Measurements from ENCODE around the gene MARCO. TPM values are rescaled to one million over a fixed set of nuclear protein-coding genes. Genes with fewer than 3 reads are reported as not detected.

The MARCO gene
- total and polyA plus RNA-seq, 4 donors = 20.3 to 833 (median 163) TPM

- H3K36me3 ChIP-seq (ENCODE audit: control insufficient read depth in 4 of 4, insufficient read depth in 4 of 4, low read length in 4 of 4) = no peaks in the 10 kb centered on the region
- H3K4me3 ChIP-seq = no peak overlapping the region
- H3K4me1 ChIP-seq (ENCODE audit: control insufficient read depth in 5 of 5, insufficient read depth in 5 of 5, low read length in 5 of 5) = no peaks in the 10 kb centered on the region
- no peak for ATAC-seq (ENCODE audit: insufficient read depth, low FRiP score)
- H3K9ac ChIP-seq (ENCODE audit: insufficient read depth in 1 of 2, low read length in 2 of 2) = no peak overlapping the region
- TF ChIP-seq CTCF (IDR thresholded peaks at IDR 0.05; ENCODE audit: control extremely low read depth, extremely low read depth) = no peak
- no peak for DNase-seq
- peaks cover 0 to 1% (median 0%) of the 10 kb centered on the region in 4 donors for H3K9me3 ChIP-seq (ENCODE audit: control insufficient read depth in 4 of 4, insufficient read depth in 3 of 4, low read length in 3 of 4)
- WGBS, 2 donors = 30 to 33% methylated on average over 1 of the region's 1 CpG
- H3K27ac ChIP-seq (ENCODE audit: low read depth in 1 of 2, low read length in 1 of 2) = no peak overlapping the region
- H3K27me3 ChIP-seq (ENCODE audit: control insufficient read depth in 3 of 3, insufficient read depth in 3 of 3, low read length in 2 of 3) = peaks cover 0 to 3% (median 0%) of the 10 kb centered on the region in 3 donors
Observed at GRCh38 chr2:118925981-118926380, 16.0 kb upstream of the MARCO start.

- H3K4me3 ChIP-seq = no peak overlapping the region
- no peak overlapping the region for H3K27ac ChIP-seq (ENCODE audit: low read depth in 1 of 2, low read length in 1 of 2)
- no peaks in the 10 kb centered on the region for H3K36me3 ChIP-seq (ENCODE audit: control insufficient read depth in 4 of 4, insufficient read depth in 4 of 4, low read length in 4 of 4)
- peaks cover 0 to 14% (median 7%) of the 10 kb centered on the region in 4 donors for H3K9me3 ChIP-seq (ENCODE audit: control insufficient read depth in 4 of 4, insufficient read depth in 3 of 4, low read length in 3 of 4)
- no peaks in the 10 kb centered on the region for H3K27me3 ChIP-seq (ENCODE audit: control insufficient read depth in 3 of 3, insufficient read depth in 3 of 3, low read length in 2 of 3)
- no peak for DNase-seq
- no peak for ATAC-seq (ENCODE audit: insufficient read depth, low FRiP score)
- WGBS, 2 donors = 56 to 76% methylated on average over 1 of the region's 1 CpG
- no peak for TF ChIP-seq CTCF (IDR thresholded peaks at IDR 0.05; ENCODE audit: control extremely low read depth, extremely low read depth)
- H3K9ac ChIP-seq (ENCODE audit: insufficient read depth in 1 of 2, low read length in 2 of 2) = no peak overlapping the region
- H3K4me1 ChIP-seq (ENCODE audit: control insufficient read depth in 5 of 5, insufficient read depth in 5 of 5, low read length in 5 of 5) = no peaks in the 10 kb centered on the region
Observed at GRCh38 chr2:118929059-118929458, 12.9 kb upstream of the MARCO start.

- H3K4me1 ChIP-seq (ENCODE audit: control insufficient read depth in 5 of 5, insufficient read depth in 5 of 5, low read length in 5 of 5) = no peaks in the 10 kb centered on the region
- no peak for TF ChIP-seq CTCF (IDR thresholded peaks at IDR 0.05; ENCODE audit: control extremely low read depth, extremely low read depth)
- DNase-seq (no peak), ATAC-seq (ENCODE audit: insufficient read depth, low FRiP score) (no peak)
- no peaks in the 10 kb centered on the region for H3K27me3 ChIP-seq (ENCODE audit: control insufficient read depth in 3 of 3, insufficient read depth in 3 of 3, low read length in 2 of 3)
- H3K4me3 ChIP-seq = no peak overlapping the region
- no peak overlapping the region for H3K27ac ChIP-seq (ENCODE audit: low read depth in 1 of 2, low read length in 1 of 2)
- 50% methylated on average over 1 of the region's 1 CpG for WGBS, 2 donors
- H3K9me3 ChIP-seq (ENCODE audit: control insufficient read depth in 4 of 4, insufficient read depth in 3 of 4, low read length in 3 of 4) = peaks cover 0 to 14% (median 7%) of the 10 kb centered on the region in 4 donors
- no peaks in the 10 kb centered on the region for H3K36me3 ChIP-seq (ENCODE audit: control insufficient read depth in 4 of 4, insufficient read depth in 4 of 4, low read length in 4 of 4)
- H3K9ac ChIP-seq (ENCODE audit: insufficient read depth in 1 of 2, low read length in 2 of 2) = no peak overlapping the region
Observed at GRCh38 chr2:118932949-118933348, 9.0 kb upstream of the MARCO start.

- no peak for DNase-seq
- Histone ChIP-seq H3K4me1 (ENCODE audit: control insufficient read depth in 5 of 5, insufficient read depth in 5 of 5, low read length in 5 of 5) (no peaks in the 10 kb centered on the region), H3K27ac (ENCODE audit: low read depth in 1 of 2, low read length in 1 of 2) (no peak overlapping the region), H3K9ac (ENCODE audit: insufficient read depth in 1 of 2, low read length in 2 of 2) (no peak overlapping the region), H3K27me3 (ENCODE audit: control insufficient read depth in 3 of 3, insufficient read depth in 3 of 3, low read length in 2 of 3) (no peaks in the 10 kb centered on the region), H3K36me3 (ENCODE audit: control insufficient read depth in 4 of 4, insufficient read depth in 4 of 4, low read length in 4 of 4) (no peaks in the 10 kb centered on the region), H3K9me3 (ENCODE audit: control insufficient read depth in 4 of 4, insufficient read depth in 3 of 4, low read length in 3 of 4) (peaks cover 0 to 14% (median 7%) of the 10 kb centered on the region in 4 donors), H3K4me3 (no peak overlapping the region)
- 36 to 55% methylated on average over 2 of the region's 2 CpGs for WGBS, 2 donors
- ATAC-seq (ENCODE audit: insufficient read depth, low FRiP score) = no peak
- TF ChIP-seq CTCF (IDR thresholded peaks at IDR 0.05; ENCODE audit: control extremely low read depth, extremely low read depth) = no peak
Observed at GRCh38 chr2:118936306-118936705, 5.7 kb upstream of the MARCO start.

Data from lung (tissue), 12 donors.